Measurements from ENCODE around the gene SMIM20. TPM values are rescaled to one million over a fixed set of nuclear protein-coding genes. Genes with fewer than 3 reads are reported as not detected.

SMIM20 gene
- total and polyA plus RNA-seq, 9 donors = 25.4 to 46.9 (median 28.7) TPM

GRCh38 chr4:25929298-25929686 is 15.3 kb downstream of the SMIM20 start:
- H3K36me3 ChIP-seq = no peaks in the 10 kb centered on the region
- WGBS, 3 donors = 88 to 93% (median 91%) methylated on average over 7 of the region's 7 CpGs
- no peak for DNase-seq
- no peaks in the 10 kb centered on the region for H3K27me3 ChIP-seq
- intact Hi-C loops (cut with DNase I) = no loop called here
- H3K4me1 ChIP-seq (ENCODE audit: insufficient read depth) = peaks cover 1% of the 10 kb centered on the region
- no peak overlapping the region for H3K27ac ChIP-seq
- H3K9me3 ChIP-seq = no peaks in the 10 kb centered on the region
- no peak overlapping the region for H3K4me3 ChIP-seq
- TF ChIP-seq POLR2A (IDR thresholded peaks at IDR 0.05) = no peak
- no peak for TF ChIP-seq EP300 (IDR thresholded peaks at IDR 0.05)
- TF ChIP-seq CTCF (IDR thresholded peaks at IDR 0.05) = no peak

GRCh38 chr4:25930731-25931354 is 16.8 kb downstream of the SMIM20 start:
- 78 to 88% (median 78%) methylated on average over 6 of the region's 6 CpGs for WGBS, 3 donors
- intact Hi-C loops (cut with DNase I) = no loop called here
- H3K4me3 ChIP-seq = no peak overlapping the region
- H3K9me3 ChIP-seq = no peaks in the 10 kb centered on the region
- DNase-seq = no peak
- no peaks in the 10 kb centered on the region for H3K36me3 ChIP-seq
- H3K4me1 ChIP-seq (ENCODE audit: insufficient read depth) = no peaks in the 10 kb centered on the region
- TF ChIP-seq EP300 (IDR thresholded peaks at IDR 0.05) (no peak), POLR2A (IDR thresholded peaks at IDR 0.05) (no peak), CTCF (IDR thresholded peaks at IDR 0.05) (no peak)
- H3K27ac ChIP-seq = no peak overlapping the region
- H3K27me3 ChIP-seq = no peaks in the 10 kb centered on the region

- H3K4me3 ChIP-seq = no peak overlapping the region
- no peaks in the 10 kb centered on the region for H3K36me3 ChIP-seq
- intact Hi-C loops (cut with DNase I) = no loop called here
- TF ChIP-seq POLR2A (IDR thresholded peaks at IDR 0.05) (no peak), EP300 (IDR thresholded peaks at IDR 0.05) (no peak), CTCF (IDR thresholded peaks at IDR 0.05) (no peak)
- 95 to 100% (median 96%) methylated on average over 2 of the region's 2 CpGs for WGBS, 3 donors
- H3K9me3 ChIP-seq = no peaks in the 10 kb centered on the region
- H3K27ac ChIP-seq = no peak overlapping the region
- H3K27me3 ChIP-seq = no peaks in the 10 kb centered on the region
- no peak for DNase-seq
- H3K4me1 ChIP-seq (ENCODE audit: insufficient read depth) = peaks cover 5% of the 10 kb centered on the region
Observed at GRCh38 chr4:25936696-25937095, 22.7 kb downstream of the SMIM20 start.

GRCh38 chr4:25937801-25938200 is 23.8 kb downstream of the SMIM20 start:
- Histone ChIP-seq H3K4me1 (ENCODE audit: insufficient read depth) (peaks cover 5% of the 10 kb centered on the region), H3K4me3 (no peak overlapping the region), H3K27ac (peak overlapping the region in 1 of 2 donors; percentile 36), H3K9me3 (no peaks in the 10 kb centered on the region), H3K27me3 (no peaks in the 10 kb centered on the region), H3K36me3 (no peaks in the 10 kb centered on the region)
- no peak for TF ChIP-seq CTCF (IDR thresholded peaks at IDR 0.05)
- TF ChIP-seq POLR2A (IDR thresholded peaks at IDR 0.05) = no peak
- no peak for TF ChIP-seq EP300 (IDR thresholded peaks at IDR 0.05)
- 6 to 14% (median 8%) methylated on average over 1 of the region's 1 CpG for WGBS, 3 donors
- DNase-seq = no peak
- intact Hi-C loops (cut with DNase I) = no loop called here

Measured in ovary (tissue), 9 donors.